HepG2 (cell line): ENCODE data around the gene WDR48. TPM values are rescaled to one million over a fixed set of nuclear protein-coding genes. Genes with fewer than 3 reads are reported as not detected.
A peak's percentile ranks its signal among the peaks of the same experiment; 100 is the strongest.

Experiments used
- CBX5 ChIP-seq: sonication (generic); formaldehyde crosslinking; IDR thresholded peaks from 2 replicates; pipeline ENCODE4 v1.4.0; 2020; ENCODE audit warnings: missing genetic modification reagents, borderline replicate concordance
- CENPT ChIP-seq: sonication (generic); formaldehyde crosslinking; IDR thresholded peaks from 2 replicates; pipeline ENCODE4 v1.8.0; 2022; ENCODE audit warnings: low read depth, mild to moderate bottlenecking, moderate library complexity, missing genetic modification reagents
- GATAD1 ChIP-seq: IDR thresholded peaks from 2 replicates; pipeline ENCODE4 v1.6.1; 2016; ENCODE audit warnings: missing genetic modification reagents, missing compliant biosample characterization
- HDAC1 ChIP-seq: sonication (generic); formaldehyde crosslinking; IDR thresholded peaks from 2 replicates; pipeline ENCODE4 v1.5.1; 2020; ENCODE audit warnings: mild to moderate bottlenecking, missing genetic modification reagents
- HNRNPH1 ChIP-seq: fragments of 200-400 bp; formaldehyde crosslinking; optimal IDR thresholded peaks from 2 replicates; pipeline ENCODE3; 2017; ENCODE audit warnings: mild to moderate bottlenecking, low read depth, low read length
- KDM5B ChIP-seq: sonication (generic); formaldehyde crosslinking; IDR thresholded peaks from 2 replicates; pipeline ENCODE4 v1.4.0; 2020; ENCODE audit warnings: missing genetic modification reagents, mild to moderate bottlenecking, borderline replicate concordance
- NBN ChIP-seq: fragments of 450-650 bp; conservative IDR thresholded peaks from 2 replicates; pipeline ENCODE4 v1.6.1; 2017
- NFYB ChIP-seq: sonication (generic); formaldehyde crosslinking; IDR thresholded peaks from 2 replicates; pipeline ENCODE4 v1.4.0; 2020; ENCODE audit warnings: missing genetic modification reagents
- PLRG1 ChIP-seq: fragments of 450-650 bp; conservative IDR thresholded peaks from 2 replicates; pipeline ENCODE4 v1.6.1; 2016
- REPIN1 ChIP-seq: sonication (generic); formaldehyde crosslinking; IDR thresholded peaks from 2 replicates; pipeline ENCODE4 v1.8.0; 2022; ENCODE audit warnings: missing genetic modification reagents, low read depth, mild to moderate bottlenecking, borderline replicate concordance
- RNF2 ChIP-seq: fragments of 450-650 bp; conservative IDR thresholded peaks from 2 replicates; pipeline ENCODE4 v1.6.1; 2016; ENCODE audit warnings: low read depth
- TEAD2 ChIP-seq: sonication (generic); formaldehyde crosslinking; IDR thresholded peaks from 2 replicates; pipeline ENCODE4 v1.9.0; 2021; ENCODE audit warnings: missing genetic modification reagents
- TFDP2 ChIP-seq: sonication (generic); formaldehyde crosslinking; IDR thresholded peaks from 2 replicates; pipeline ENCODE4 v1.4.0; 2020; ENCODE audit warnings: missing genetic modification reagents
- ZBED4 ChIP-seq: sonication (generic); formaldehyde crosslinking; IDR thresholded peaks from 2 replicates; pipeline ENCODE4 v1.4.0; 2020; ENCODE audit warnings: missing genetic modification reagents, borderline replicate concordance
- ZNF274 ChIP-seq: sonication (generic); formaldehyde crosslinking; IDR thresholded peaks from 2 replicates; pipeline ENCODE4 v1.5.1; 2020; ENCODE audit warnings: mild to moderate bottlenecking, missing genetic modification reagents
- ZNF337 ChIP-seq: sonication (generic); formaldehyde crosslinking; IDR thresholded peaks from 2 replicates; pipeline ENCODE4 v1.5.1; 2020; ENCODE audit warnings: missing genetic modification reagents, low read depth, mild to moderate bottlenecking, borderline replicate concordance
- ZNF496 ChIP-seq: sonication (generic); formaldehyde crosslinking; IDR thresholded peaks from 2 replicates; pipeline ENCODE4 v1.8.1; 2023; ENCODE audit warnings: mild to moderate bottlenecking, moderate library complexity, missing genetic modification reagents; ENCODE audit not compliant: insufficient replicate concordance
- ZNF567 ChIP-seq: sonication (generic); formaldehyde crosslinking; IDR thresholded peaks from 2 replicates; pipeline ENCODE4 v1.8.1; 2023; ENCODE audit warnings: mild to moderate bottlenecking, missing genetic modification reagents, borderline replicate concordance
- ZNF605 ChIP-seq: sonication (generic); formaldehyde crosslinking; IDR thresholded peaks from 2 replicates; pipeline ENCODE4 v1.8.0; 2022; ENCODE audit warnings: mild to moderate bottlenecking, missing genetic modification reagents
- ZNF713 ChIP-seq: sonication (generic); formaldehyde crosslinking; IDR thresholded peaks from 2 replicates; pipeline ENCODE4 v1.4.0; 2020; ENCODE audit warnings: mild to moderate bottlenecking, missing genetic modification reagents
- ZNF770 ChIP-seq: sonication (generic); formaldehyde crosslinking; IDR thresholded peaks from 2 replicates; pipeline ENCODE4 v1.5.0; 2020; ENCODE audit warnings: mild to moderate bottlenecking, missing genetic modification reagents
- ZNF775 ChIP-seq: sonication (generic); formaldehyde crosslinking; IDR thresholded peaks from 2 replicates; pipeline ENCODE4 v1.4.0; 2020; ENCODE audit warnings: missing genetic modification reagents, mild to moderate bottlenecking, moderate library complexity, borderline replicate concordance
- ZSCAN20 ChIP-seq: sonication (generic); formaldehyde crosslinking; IDR thresholded peaks from 2 replicates; pipeline ENCODE4 v1.4.0; 2020; ENCODE audit warnings: missing genetic modification reagents, mild to moderate bottlenecking, borderline replicate concordance
- polyA plus RNA-seq, 8 experiments: library from polyadenylated mRNA; depleted of rRNA in 3 of 8; stranded (reverse) in 7 of 8; unstranded in 1 of 8; fragments of >200 nt; fragmentation: Illumina TruSeq in 4 of 8; extraction: Trizol in 4 of 8; gene quantifications; 2 replicates each; pipeline versions ENCODE4 v1.2.1 to v1.2.3, GENCODE V29; 2011 to 2016; ENCODE audit warnings: low read depth in 4 of 8, missing spikeins in 1 of 8, mixed read lengths in 1 of 8; ENCODE audit not compliant: insufficient read depth in 1 of 8
- total RNA-seq, 5 experiments: library from RNA; depleted of rRNA; stranded (reverse); fragments of >200 nt; fragmentation: Illumina TruSeq; extraction: Trizol; gene quantifications; 2 replicates each; pipeline ENCODE4 v1.2.3, GENCODE V29; 2016; ENCODE audit warnings: low read depth in 1 of 5

WDR48 gene
- total and polyA plus RNA-seq, 2 of the 13 experiments (the other 11 are each of a cell fraction or from before 2014, with no cell fraction given) = 29.2 to 31.2 TPM

- TF ChIP-seq NBN = no peak
- TF ChIP-seq CBX5 (CRISPR knock-in tag) = peak; percentile 73; the same call in 1 of the 2 replicates
- no peak for TF ChIP-seq NFYB
- peak; percentile 76; the same call in 1 of the 2 replicates for TF ChIP-seq REPIN1 (CRISPR knock-in tag)
- TF ChIP-seq ZNF337 = no peak
- TF ChIP-seq ZNF605 = peak; percentile 78
- TF ChIP-seq ZNF775 (CRISPR knock-in tag) = no peak
- no peak for TF ChIP-seq CENPT (CRISPR knock-in tag)
- TF ChIP-seq RNF2 = 0 out of 2 replicates have a peak, but pooled peaks have one; percentile 49
- TF ChIP-seq HNRNPH1 = peak; percentile 75
- TF ChIP-seq ZNF274 (CRISPR knock-in tag) = peak; percentile 76; the same call in 1 of the 2 replicates
- TF ChIP-seq TFDP2 (CRISPR knock-in tag) = peak; percentile 79
- TF ChIP-seq KDM5B (CRISPR knock-in tag) = peak; percentile 76; the same call in 1 of the 2 replicates
- TF ChIP-seq GATAD1 = peak; percentile 97
- TF ChIP-seq ZBED4 = 0 out of 2 replicates have a peak, but pooled peaks have one; percentile 13
- peak; percentile 89; the same call in 1 of the 2 replicates for TF ChIP-seq ZNF713
- TF ChIP-seq ZSCAN20 = no peak
- TF ChIP-seq ZNF770 (CRISPR knock-in tag) = no peak
- no peak for TF ChIP-seq ZNF496 (CRISPR knock-in tag)
- TF ChIP-seq PLRG1 = no peak
- peak; percentile 94 for TF ChIP-seq HDAC1
- no peak for TF ChIP-seq ZNF567 (CRISPR knock-in tag)
- TF ChIP-seq TEAD2 (CRISPR knock-in tag) = no peak
These were observed at the start of gene WDR48, which contains the start of gene SCN11A (continued) for GRCh38 chr3:39051649-39052561.
